Liver (tissue), 9 donors: ENCODE measurements around the gene TNFRSF12A. TPM values are rescaled to one million over a fixed set of nuclear protein-coding genes. Genes with fewer than 3 reads are reported as not detected.

Experiments
- DNase-seq: peaks from one replicate; pipeline ENCODE4 v3.0.0-alpha.2; 2017; ENCODE audit warnings: low spot score
- H3K27ac ChIP-seq, 2 donors: one replicate each; pipeline ENCODE4 v1.7.0; 2013; ENCODE audit warnings: inconsistent platforms in 2 of 2, low read length in 2 of 2, control low read depth in 1 of 2, low read depth in 1 of 2, mild to moderate bottlenecking in 1 of 2
- H3K27me3 ChIP-seq, 4 donors: one replicate each; pipeline versions ENCODE4 v1.6.1 to v1.7.0; 2013; ENCODE audit warnings: low read length in 3 of 4, inconsistent platforms in 1 of 4, mild to moderate bottlenecking in 1 of 4, moderate library complexity in 1 of 4; ENCODE audit not compliant: control insufficient read depth in 4 of 4, insufficient read depth in 4 of 4
- H3K36me3 ChIP-seq, 4 donors: one replicate each; pipeline versions ENCODE4 v1.6.1 to v1.7.0; 2013; ENCODE audit warnings: low read length in 3 of 4, mild to moderate bottlenecking in 3 of 4, low read depth in 1 of 4, moderate library complexity in 1 of 4; ENCODE audit not compliant: control insufficient read depth in 4 of 4, insufficient read depth in 3 of 4
- H3K4me1 ChIP-seq, 4 donors: one replicate each; pipeline versions ENCODE4 v1.6.1 to v1.7.0; 2013; ENCODE audit warnings: low read length in 3 of 4, mild to moderate bottlenecking in 3 of 4, moderate library complexity in 1 of 4; ENCODE audit not compliant: control insufficient read depth in 4 of 4, insufficient read depth in 4 of 4
- H3K4me3 ChIP-seq, 3 donors: one replicate each; pipeline versions ENCODE4 v1.6.1 to v1.7.0; 2013; ENCODE audit warnings: low read length in 3 of 3, control low read depth in 1 of 3, low read depth in 1 of 3, mild to moderate bottlenecking in 1 of 3
- H3K9ac ChIP-seq, 2 donors: one replicate each; pipeline ENCODE4 v1.7.0; 2013; ENCODE audit warnings: low read length in 2 of 2, mild to moderate bottlenecking in 2 of 2, moderate library complexity in 2 of 2, control low read depth in 1 of 2, low read depth in 1 of 2
- H3K9me3 ChIP-seq, 4 donors: one replicate each; pipeline versions ENCODE4 v1.6.1 to v1.7.0; 2013; ENCODE audit warnings: low read length in 3 of 4; ENCODE audit not compliant: control insufficient read depth in 4 of 4
- EGR1 ChIP-seq, 2 donors: IDR thresholded peaks; 2 replicates each; pipeline ENCODE4 v1.6.1; 2016 to 2018; ENCODE audit warnings: antibody characterized with exemption in 2 of 2, low read depth in 2 of 2
- FOXA1 ChIP-seq: IDR thresholded peaks from 2 replicates; pipeline ENCODE4 v1.6.1; 2016; ENCODE audit warnings: antibody characterized with exemption
- FOXA2 ChIP-seq: IDR thresholded peaks from 2 replicates; pipeline ENCODE4 v1.6.1; 2016; ENCODE audit warnings: antibody characterized with exemption
- GABPA ChIP-seq, 2 donors: IDR thresholded peaks in 1 of 2; conservative IDR thresholded peaks in 1 of 2; 2 replicates each; pipeline ENCODE4 v1.6.1; 2016; ENCODE audit warnings: antibody characterized with exemption in 2 of 2, mild to moderate bottlenecking in 1 of 2, moderate library complexity in 1 of 2
- HNF4A ChIP-seq, 2 donors: conservative IDR thresholded peaks; 2 replicates each; pipeline ENCODE4 v1.6.1; 2016; ENCODE audit warnings: antibody characterized with exemption in 2 of 2, mild to moderate bottlenecking in 2 of 2
- HNF4G ChIP-seq: IDR thresholded peaks from 2 replicates; pipeline ENCODE4 v1.6.1; 2016; ENCODE audit warnings: antibody characterized with exemption
- JUND ChIP-seq, 2 donors: IDR thresholded peaks; 2 replicates each; pipeline ENCODE4 v1.6.1; 2016; ENCODE audit warnings: antibody characterized with exemption in 2 of 2
- NR2F2 ChIP-seq: IDR thresholded peaks from 2 replicates; pipeline ENCODE4 v1.6.1; 2016; ENCODE audit warnings: antibody characterized with exemption
- RAD21 ChIP-seq, 2 donors: IDR thresholded peaks; 2 replicates each; pipeline ENCODE4 v1.6.1; 2016; ENCODE audit warnings: antibody characterized with exemption in 2 of 2, mild to moderate bottlenecking in 2 of 2
- SP1 ChIP-seq: IDR thresholded peaks from 2 replicates; pipeline ENCODE4 v1.6.1; 2018; ENCODE audit warnings: antibody characterized with exemption, mild to moderate bottlenecking
- TAF1 ChIP-seq: conservative IDR thresholded peaks from 2 replicates; pipeline ENCODE4 v1.6.1; 2016; ENCODE audit warnings: antibody characterized with exemption, mild to moderate bottlenecking
- YY1 ChIP-seq: IDR thresholded peaks from 2 replicates; pipeline ENCODE4 v1.6.1; 2016; ENCODE audit warnings: antibody characterized with exemption, mild to moderate bottlenecking
- WGBS: extraction: QIAGEN DNeasy Blood & Tissue Kit; methylation state at CpG from one replicate; pipeline ENCODE4 v1.1.7; 2013; 5-methylcytosine and 5-hydroxymethylcytosine counted together
- polyA plus RNA-seq, 2 donors: library from polyadenylated mRNA; stranded (reverse) in 1 of 2; unstranded in 1 of 2; fragments of 200-250 nt in 1 of 2; fragments of >200 nt in 1 of 2; fragmentation: Nextera tagmentation in 1 of 2; extraction: Ambion mirVana in 1 of 2; gene quantifications; one replicate each; pipeline versions ENCODE4 v1.2.1 to v1.2.3, GENCODE V29; 2013 to 2015
- total RNA-seq, 2 donors: library from RNA; depleted of rRNA; stranded (reverse); fragments of >200 nt; gene quantifications; one replicate each; pipeline ENCODE4 v1.2.3, GENCODE V29; 2014
- TF ChIP-seq, protein P1 (sequence below): IDR thresholded peaks from 2 replicates; pipeline ENCODE4 v1.6.1; 2016; ENCODE audit warnings: antibody characterized with exemption
- TF ChIP-seq, protein P2 (sequence below): fragments of 150-350 bp; IDR thresholded peaks from 2 replicates; pipeline ENCODE4 v1.5.1; 2017; ENCODE audit warnings: improper control_type of control experiment, low read depth, low read length; ENCODE audit not compliant: missing input control
- TF ChIP-seq, protein P3 (sequence below): IDR thresholded peaks from 2 replicates; pipeline ENCODE4 v1.6.1; 2016; ENCODE audit warnings: antibody characterized with exemption
- TF ChIP-seq, protein P4 (sequence below): IDR thresholded peaks from 2 replicates; pipeline ENCODE4 v1.6.1; 2016; ENCODE audit warnings: antibody characterized with exemption
- donor health status: healthy.
- donor health status: healthy.
- donor health status: healthy.
- donor health status: healthy.
- donor health status: healthy.

The TNFRSF12A gene
- total and polyA plus RNA-seq, 4 donors, result 7.9 to 35.5 (median 9.1) TPM

DNA sequence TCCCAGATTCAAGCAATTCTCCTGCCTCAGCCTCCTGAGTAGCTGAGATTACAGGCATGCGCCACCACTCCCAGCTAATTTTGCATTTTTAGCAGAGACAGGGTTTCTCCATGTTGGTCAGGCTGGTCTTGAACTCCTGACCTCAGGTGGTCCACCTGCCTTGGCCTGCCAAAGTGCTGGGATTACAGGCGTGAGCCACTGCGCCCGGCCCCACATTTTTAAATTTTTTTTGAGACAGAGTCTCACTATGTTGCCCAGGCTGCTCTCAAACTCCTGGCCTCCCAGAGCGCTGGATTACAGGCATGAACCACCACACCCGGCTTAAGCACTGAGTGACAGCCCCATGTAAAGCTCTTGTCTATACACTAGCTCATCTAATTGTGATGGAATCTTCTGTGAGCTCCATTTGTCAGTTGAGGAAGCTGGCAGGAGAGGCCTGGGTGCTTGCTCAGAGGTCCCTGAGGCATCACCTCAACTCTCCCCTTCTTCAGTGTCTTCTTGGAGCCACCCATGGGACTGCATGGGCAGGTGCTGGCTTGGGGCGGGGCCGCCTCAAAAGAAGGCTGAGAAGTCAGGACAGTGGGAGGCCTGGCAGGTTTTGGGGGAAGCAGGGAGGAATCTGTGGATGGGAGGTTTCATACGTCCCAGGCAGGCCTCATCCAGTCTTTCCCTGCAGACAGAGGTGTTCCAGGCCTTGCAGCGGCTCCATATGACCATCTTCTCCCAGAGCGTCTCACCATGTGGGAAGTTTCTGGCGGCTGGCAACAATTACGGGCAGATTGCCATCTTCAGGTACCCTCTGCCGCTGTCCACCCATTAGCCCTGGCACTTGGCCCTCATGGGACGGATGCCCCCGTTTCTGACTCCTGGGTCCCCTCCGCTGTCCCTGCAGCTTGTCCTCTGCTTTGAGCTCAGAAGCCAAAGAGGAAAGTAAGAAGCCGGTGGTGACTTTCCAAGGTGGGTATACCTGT, 5.1 kb downstream of the TNFRSF12A start:
- WGBS, result 95% methylated on average over 18 of the region's 18 CpGs
- H3K36me3 ChIP-seq, result peaks cover 0 to 14% (median 3%) of the 10 kb centered on the region in 4 donors
- peaks cover 0 to 5% (median 2%) of the 10 kb centered on the region in 4 donors for H3K27me3 ChIP-seq
- no peak for DNase-seq
- H3K27ac ChIP-seq, result no peak overlapping the region
- H3K4me1 ChIP-seq, result peaks cover 17 to 52% (median 24%) of the 10 kb centered on the region in 4 donors
- no peaks in the 10 kb centered on the region for H3K9me3 ChIP-seq
- no peak overlapping the region for H3K9ac ChIP-seq
- no peak for TF ChIP-seq HNF4G
- TF ChIP-seq YY1, result no peak
- TF ChIP-seq, protein P1, sequence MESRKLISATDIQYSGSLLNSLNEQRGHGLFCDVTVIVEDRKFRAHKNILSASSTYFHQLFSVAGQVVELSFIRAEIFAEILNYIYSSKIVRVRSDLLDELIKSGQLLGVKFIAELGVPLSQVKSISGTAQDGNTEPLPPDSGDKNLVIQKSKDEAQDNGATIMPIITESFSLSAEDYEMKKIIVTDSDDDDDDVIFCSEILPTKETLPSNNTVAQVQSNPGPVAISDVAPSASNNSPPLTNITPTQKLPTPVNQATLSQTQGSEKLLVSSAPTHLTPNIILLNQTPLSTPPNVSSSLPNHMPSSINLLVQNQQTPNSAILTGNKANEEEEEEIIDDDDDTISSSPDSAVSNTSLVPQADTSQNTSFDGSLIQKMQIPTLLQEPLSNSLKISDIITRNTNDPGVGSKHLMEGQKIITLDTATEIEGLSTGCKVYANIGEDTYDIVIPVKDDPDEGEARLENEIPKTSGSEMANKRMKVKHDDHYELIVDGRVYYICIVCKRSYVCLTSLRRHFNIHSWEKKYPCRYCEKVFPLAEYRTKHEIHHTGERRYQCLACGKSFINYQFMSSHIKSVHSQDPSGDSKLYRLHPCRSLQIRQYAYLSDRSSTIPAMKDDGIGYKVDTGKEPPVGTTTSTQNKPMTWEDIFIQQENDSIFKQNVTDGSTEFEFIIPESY, result no peak
- no peak for TF ChIP-seq FOXA1
- TF ChIP-seq SP1, result no peak
- no peak for TF ChIP-seq TAF1
- TF ChIP-seq, protein P2, sequence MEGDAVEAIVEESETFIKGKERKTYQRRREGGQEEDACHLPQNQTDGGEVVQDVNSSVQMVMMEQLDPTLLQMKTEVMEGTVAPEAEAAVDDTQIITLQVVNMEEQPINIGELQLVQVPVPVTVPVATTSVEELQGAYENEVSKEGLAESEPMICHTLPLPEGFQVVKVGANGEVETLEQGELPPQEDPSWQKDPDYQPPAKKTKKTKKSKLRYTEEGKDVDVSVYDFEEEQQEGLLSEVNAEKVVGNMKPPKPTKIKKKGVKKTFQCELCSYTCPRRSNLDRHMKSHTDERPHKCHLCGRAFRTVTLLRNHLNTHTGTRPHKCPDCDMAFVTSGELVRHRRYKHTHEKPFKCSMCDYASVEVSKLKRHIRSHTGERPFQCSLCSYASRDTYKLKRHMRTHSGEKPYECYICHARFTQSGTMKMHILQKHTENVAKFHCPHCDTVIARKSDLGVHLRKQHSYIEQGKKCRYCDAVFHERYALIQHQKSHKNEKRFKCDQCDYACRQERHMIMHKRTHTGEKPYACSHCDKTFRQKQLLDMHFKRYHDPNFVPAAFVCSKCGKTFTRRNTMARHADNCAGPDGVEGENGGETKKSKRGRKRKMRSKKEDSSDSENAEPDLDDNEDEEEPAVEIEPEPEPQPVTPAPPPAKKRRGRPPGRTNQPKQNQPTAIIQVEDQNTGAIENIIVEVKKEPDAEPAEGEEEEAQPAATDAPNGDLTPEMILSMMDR, result no peak
- TF ChIP-seq, protein P3, sequence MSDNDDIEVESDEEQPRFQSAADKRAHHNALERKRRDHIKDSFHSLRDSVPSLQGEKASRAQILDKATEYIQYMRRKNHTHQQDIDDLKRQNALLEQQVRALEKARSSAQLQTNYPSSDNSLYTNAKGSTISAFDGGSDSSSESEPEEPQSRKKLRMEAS, result no peak
- no peak for TF ChIP-seq RAD21 (IDR thresholded peaks at IDR 0.05)
- no peak for TF ChIP-seq GABPA (IDR thresholded peaks at IDR 0.05 in 1 of 2, conservative IDR thresholded peaks at IDR 0.05 in 1 of 2)
- TF ChIP-seq NR2F2, result no peak
- TF ChIP-seq EGR1 (IDR thresholded peaks at IDR 0.05; ENCODE audit: low read depth in 2 of 2), result no peak
- TF ChIP-seq, protein P4, sequence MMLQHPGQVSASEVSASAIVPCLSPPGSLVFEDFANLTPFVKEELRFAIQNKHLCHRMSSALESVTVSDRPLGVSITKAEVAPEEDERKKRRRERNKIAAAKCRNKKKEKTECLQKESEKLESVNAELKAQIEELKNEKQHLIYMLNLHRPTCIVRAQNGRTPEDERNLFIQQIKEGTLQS, result no peak
- TF ChIP-seq JUND (IDR thresholded peaks at IDR 0.05), result no peak
- TF ChIP-seq FOXA2, result no peak
- TF ChIP-seq HNF4A (conservative IDR thresholded peaks at IDR 0.05), result no peak
- H3K4me3 ChIP-seq, result no peak overlapping the region

DNA sequence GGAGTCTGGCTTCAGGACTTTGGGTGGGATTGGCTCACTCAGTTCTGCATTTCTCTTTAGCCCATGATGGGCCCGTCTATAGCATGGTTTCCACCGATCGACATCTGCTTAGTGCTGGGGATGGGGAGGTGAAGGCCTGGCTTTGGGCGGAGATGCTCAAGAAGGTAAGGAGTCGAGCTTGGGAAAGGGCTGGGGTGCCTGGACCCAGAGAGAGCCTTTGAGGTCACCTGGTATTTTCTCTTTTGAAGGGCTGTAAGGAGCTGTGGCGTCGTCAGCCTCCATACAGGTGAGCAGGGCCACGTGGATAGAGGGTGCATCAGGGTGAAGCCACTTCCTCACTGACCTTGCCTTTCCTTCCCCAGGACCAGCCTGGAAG, 5.8 kb downstream of the TNFRSF12A start:
- no peak for TF ChIP-seq HNF4G
- TF ChIP-seq, protein P4, result no peak
- TF ChIP-seq FOXA1, result no peak
- TF ChIP-seq TAF1, result no peak
- TF ChIP-seq RAD21 (IDR thresholded peaks at IDR 0.05), result no peak
- TF ChIP-seq, protein P2, result no peak
- TF ChIP-seq FOXA2, result no peak
- TF ChIP-seq, protein P3, result no peak
- no peak for TF ChIP-seq JUND (IDR thresholded peaks at IDR 0.05)
- no peak overlapping the region for H3K4me3 ChIP-seq
- peaks cover 17 to 52% (median 22%) of the 10 kb centered on the region in 4 donors for H3K4me1 ChIP-seq
- H3K27ac ChIP-seq, result no peak overlapping the region
- no peak overlapping the region for H3K9ac ChIP-seq
- H3K36me3 ChIP-seq, result peaks cover 0 to 14% (median 3%) of the 10 kb centered on the region in 4 donors
- DNase-seq, result no peak
- no peaks in the 10 kb centered on the region for H3K9me3 ChIP-seq
- 93% methylated on average over 8 of the region's 8 CpGs for WGBS
- peaks cover 0 to 5% (median 2%) of the 10 kb centered on the region in 4 donors for H3K27me3 ChIP-seq
